NB4 (cell line): ENCODE measurements around the gene LRRC8B.

Source experiments
- DNase-seq: peaks from one replicate; pipeline ENCODE4 v3.0.0; 2010; ENCODE audit warnings: low read depth
- H3K4me3 ChIP-seq: one replicate; pipeline ENCODE4 v1.5.1; 2011; ENCODE audit warnings: mild to moderate bottlenecking, low read depth, low read length, moderate library complexity
- MAX ChIP-seq: IDR thresholded peaks from 2 replicates; pipeline ENCODE4 v1.6.1; 2011; ENCODE audit warnings: low read depth, low read length
- MYC ChIP-seq: IDR thresholded peaks from 2 replicates; pipeline ENCODE4 v1.6.1; 2011; ENCODE audit warnings: low read depth, low read length
- POLR2A ChIP-seq: IDR thresholded peaks from 2 replicates; pipeline ENCODE4 v1.6.1; 2011; ENCODE audit warnings: mild to moderate bottlenecking; ENCODE audit not compliant: insufficient read length; ENCODE audit errors: extremely low read depth
- TF ChIP-seq, protein P1 (sequence below): IDR thresholded peaks from one replicate; pipeline ENCODE4 v1.5.1; 2012; ENCODE audit warnings: low read depth, low read length

LRRC8B gene

DNA sequence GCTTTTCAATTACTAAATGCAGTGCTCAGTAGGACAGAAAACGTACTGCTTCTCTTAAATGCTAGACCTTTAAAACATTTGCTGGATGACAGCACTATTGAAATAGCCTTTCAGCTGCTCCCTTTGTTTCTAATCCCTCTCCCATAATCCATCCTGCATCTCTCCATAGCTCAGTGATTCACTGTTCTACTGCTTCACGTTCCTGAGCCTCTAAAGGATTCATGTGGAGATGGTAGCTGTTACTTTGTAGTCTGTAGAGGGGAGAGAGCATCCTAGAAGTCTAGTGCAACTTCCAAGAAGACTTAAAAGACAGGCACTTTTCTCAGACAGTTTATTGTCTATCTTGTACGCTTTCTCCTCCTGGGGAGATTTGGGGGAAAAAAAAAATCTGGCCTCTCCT lies 51.4 kb downstream of the LRRC8B start:
- DNase-seq = no peak
- H3K4me3 ChIP-seq = no peak overlapping the region
- TF ChIP-seq, protein P1, sequence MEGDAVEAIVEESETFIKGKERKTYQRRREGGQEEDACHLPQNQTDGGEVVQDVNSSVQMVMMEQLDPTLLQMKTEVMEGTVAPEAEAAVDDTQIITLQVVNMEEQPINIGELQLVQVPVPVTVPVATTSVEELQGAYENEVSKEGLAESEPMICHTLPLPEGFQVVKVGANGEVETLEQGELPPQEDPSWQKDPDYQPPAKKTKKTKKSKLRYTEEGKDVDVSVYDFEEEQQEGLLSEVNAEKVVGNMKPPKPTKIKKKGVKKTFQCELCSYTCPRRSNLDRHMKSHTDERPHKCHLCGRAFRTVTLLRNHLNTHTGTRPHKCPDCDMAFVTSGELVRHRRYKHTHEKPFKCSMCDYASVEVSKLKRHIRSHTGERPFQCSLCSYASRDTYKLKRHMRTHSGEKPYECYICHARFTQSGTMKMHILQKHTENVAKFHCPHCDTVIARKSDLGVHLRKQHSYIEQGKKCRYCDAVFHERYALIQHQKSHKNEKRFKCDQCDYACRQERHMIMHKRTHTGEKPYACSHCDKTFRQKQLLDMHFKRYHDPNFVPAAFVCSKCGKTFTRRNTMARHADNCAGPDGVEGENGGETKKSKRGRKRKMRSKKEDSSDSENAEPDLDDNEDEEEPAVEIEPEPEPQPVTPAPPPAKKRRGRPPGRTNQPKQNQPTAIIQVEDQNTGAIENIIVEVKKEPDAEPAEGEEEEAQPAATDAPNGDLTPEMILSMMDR = no peak
- TF ChIP-seq MAX (no peak), MYC (no peak), POLR2A (no peak)

DNA sequence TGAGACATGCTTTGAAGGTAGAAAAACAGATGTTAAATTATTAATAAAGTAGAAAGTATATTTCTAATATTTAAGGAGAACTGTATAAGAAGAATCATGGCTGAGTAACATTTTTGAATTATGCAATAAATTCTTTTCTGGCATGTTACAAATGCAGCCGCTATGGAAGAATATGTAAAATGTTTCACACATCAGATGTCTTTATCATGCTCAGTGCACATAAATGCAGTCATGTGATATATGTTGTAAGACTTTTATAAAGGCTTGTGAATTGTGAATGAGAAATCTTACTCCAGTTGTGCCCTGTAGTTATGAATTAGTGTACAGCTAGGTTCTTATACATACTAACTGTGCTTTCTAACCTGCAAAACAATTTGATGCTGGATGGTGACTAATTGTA lies 53.5 kb downstream of the LRRC8B start:
- no peak for TF ChIP-seq MYC
- TF ChIP-seq, protein P1 = no peak
- TF ChIP-seq MAX = no peak
- no peak for TF ChIP-seq POLR2A
- H3K4me3 ChIP-seq = no peak overlapping the region
- no peak for DNase-seq

- TF ChIP-seq MYC = no peak
- no peak for TF ChIP-seq MAX
- no peak for TF ChIP-seq POLR2A
- TF ChIP-seq, protein P1 = no peak
- DNase-seq = no peak
- H3K4me3 ChIP-seq = no peak overlapping the region
Observed at GRCh38 chr1:89578946-89579684, 54.5 kb downstream of the LRRC8B start.

GRCh38 chr1:89580036-89580435 lies 55.4 kb downstream of the LRRC8B start:
- DNase-seq = no peak

DNA sequence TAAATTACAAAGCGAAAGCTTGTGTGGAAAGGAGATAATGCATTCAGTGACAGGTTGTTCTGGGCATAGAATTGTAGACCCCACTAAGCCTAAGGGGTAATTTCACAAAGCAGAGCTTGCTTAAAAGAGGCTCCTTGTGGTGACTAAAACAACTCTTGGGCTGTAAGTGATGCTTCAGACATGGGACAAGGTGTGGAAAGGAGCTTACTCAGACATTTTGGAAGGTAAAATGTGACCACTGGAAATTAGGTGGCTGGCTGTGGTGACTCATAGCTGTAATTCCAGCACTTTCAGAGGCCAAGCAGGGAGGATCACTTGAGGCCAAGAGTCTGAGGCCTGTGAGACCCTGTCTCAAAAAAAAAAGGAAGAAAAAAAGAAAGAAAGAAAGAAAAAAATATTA lies 57.2 kb downstream of the LRRC8B start:
- no peak for TF ChIP-seq MYC
- TF ChIP-seq, protein P1 = no peak
- TF ChIP-seq POLR2A = no peak
- no peak for TF ChIP-seq MAX
- DNase-seq = no peak
- no peak overlapping the region for H3K4me3 ChIP-seq

More at GRCh38 chr1:89580036-89580435, 55.4 kb downstream of the LRRC8B start:
- TF ChIP-seq MAX (no peak), POLR2A (no peak), MYC (no peak)
- TF ChIP-seq, protein P1 = no peak
- no peak overlapping the region for H3K4me3 ChIP-seq

DNA sequence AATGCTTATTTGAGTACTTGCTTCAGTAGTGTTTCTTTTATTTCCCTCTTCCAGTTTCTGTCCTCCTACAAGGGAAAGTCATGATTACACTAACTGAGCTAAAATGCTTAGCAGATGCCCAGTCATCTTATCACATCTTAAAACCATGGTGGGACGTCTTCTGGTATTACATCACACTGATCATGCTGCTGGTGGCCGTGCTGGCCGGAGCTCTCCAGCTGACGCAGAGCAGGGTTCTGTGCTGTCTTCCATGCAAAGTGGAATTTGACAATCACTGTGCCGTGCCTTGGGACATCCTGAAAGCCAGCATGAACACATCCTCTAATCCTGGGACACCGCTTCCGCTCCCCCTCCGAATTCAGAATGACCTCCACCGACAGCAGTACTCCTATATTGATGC lies 57.9 kb downstream of the LRRC8B start:
- H3K4me3 ChIP-seq = no peak overlapping the region
- TF ChIP-seq MAX (no peak), MYC (no peak), POLR2A (no peak)
- DNase-seq = no peak
